ENCODE measurements around the gene ZNF30. TPM values are rescaled to one million over a fixed set of nuclear protein-coding genes. Genes with fewer than 3 reads are reported as not detected.

The ZNF30 gene
- total RNA-seq, 1 experiment from 2014 or later, result 5.2 TPM

DNA sequence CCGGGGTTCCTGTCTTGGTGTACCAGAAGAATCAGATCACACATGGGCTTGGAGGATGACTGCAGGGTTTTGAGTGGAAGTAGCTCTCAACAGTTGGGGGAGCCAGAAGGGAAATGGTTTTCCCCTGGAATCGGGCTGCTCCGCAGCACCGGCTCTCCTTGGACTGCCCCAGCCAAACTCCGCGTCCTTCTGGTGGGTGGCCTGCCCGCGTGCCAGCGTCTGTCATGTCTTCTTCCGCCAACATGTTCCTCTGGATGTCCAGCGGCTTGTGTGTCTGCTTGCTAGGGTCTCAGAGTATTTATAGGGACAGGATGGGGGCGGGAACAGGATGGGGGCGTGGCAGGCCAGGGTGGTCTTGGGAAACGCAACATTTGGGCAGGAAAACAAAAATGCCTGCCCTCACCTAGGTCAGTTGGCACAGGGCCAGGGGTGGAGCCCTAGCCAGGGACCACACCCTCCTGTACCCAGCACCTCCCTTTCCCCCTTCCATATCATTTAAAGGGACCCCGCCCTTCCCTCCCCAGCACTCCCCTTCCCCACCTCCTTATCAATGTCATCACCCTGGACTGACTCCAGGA is 1.3 kb upstream of the ZNF30 start:
- H3K4me3 ChIP-seq (ENCODE audit: low read depth, low read length, poor library complexity, severe bottlenecking), result no peak overlapping the region
- intact Hi-C loops (cut with micrococcal nuclease; ENCODE audit: unreplicated experiment), result no loop called here
- H3K4me1 ChIP-seq (ENCODE audit: insufficient read depth, low read length, poor library complexity, severe bottlenecking), result no peaks in the 10 kb centered on the region
- TF ChIP-seq, protein P1, sequence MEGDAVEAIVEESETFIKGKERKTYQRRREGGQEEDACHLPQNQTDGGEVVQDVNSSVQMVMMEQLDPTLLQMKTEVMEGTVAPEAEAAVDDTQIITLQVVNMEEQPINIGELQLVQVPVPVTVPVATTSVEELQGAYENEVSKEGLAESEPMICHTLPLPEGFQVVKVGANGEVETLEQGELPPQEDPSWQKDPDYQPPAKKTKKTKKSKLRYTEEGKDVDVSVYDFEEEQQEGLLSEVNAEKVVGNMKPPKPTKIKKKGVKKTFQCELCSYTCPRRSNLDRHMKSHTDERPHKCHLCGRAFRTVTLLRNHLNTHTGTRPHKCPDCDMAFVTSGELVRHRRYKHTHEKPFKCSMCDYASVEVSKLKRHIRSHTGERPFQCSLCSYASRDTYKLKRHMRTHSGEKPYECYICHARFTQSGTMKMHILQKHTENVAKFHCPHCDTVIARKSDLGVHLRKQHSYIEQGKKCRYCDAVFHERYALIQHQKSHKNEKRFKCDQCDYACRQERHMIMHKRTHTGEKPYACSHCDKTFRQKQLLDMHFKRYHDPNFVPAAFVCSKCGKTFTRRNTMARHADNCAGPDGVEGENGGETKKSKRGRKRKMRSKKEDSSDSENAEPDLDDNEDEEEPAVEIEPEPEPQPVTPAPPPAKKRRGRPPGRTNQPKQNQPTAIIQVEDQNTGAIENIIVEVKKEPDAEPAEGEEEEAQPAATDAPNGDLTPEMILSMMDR (conservative IDR thresholded peaks at IDR 0.05; ENCODE audit: low read depth, low read length), result no peak
- no peak for TF ChIP-seq EZH2 (IDR thresholded peaks at IDR 0.05; ENCODE audit: borderline replicate concordance, low read depth, low read length, poor library complexity, severe bottlenecking)
- ChIA-PET POLR2A (ENCODE audit: low non-redundant PET) (no interaction called here), CTCF (no interaction called here)
- H3K27ac ChIP-seq (ENCODE audit: low read depth, low read length, poor library complexity, severe bottlenecking), result no peak overlapping the region
- H3K27me3 ChIP-seq (replicated peaks; ENCODE audit: insufficient read depth, low read depth, low read length, poor library complexity), result no peaks in the 10 kb centered on the region
- BruUV-seq (replicated peaks), result no TSS peak
- H3K36me3 ChIP-seq (ENCODE audit: insufficient read depth, low read length, poor library complexity, severe bottlenecking), result no peaks in the 10 kb centered on the region
- DNase-seq (ENCODE audit: low spot score), result no peak
- no peaks in the 10 kb centered on the region for H3K9me3 ChIP-seq (ENCODE audit: low read depth, low read length, poor library complexity, severe bottlenecking)

DNA sequence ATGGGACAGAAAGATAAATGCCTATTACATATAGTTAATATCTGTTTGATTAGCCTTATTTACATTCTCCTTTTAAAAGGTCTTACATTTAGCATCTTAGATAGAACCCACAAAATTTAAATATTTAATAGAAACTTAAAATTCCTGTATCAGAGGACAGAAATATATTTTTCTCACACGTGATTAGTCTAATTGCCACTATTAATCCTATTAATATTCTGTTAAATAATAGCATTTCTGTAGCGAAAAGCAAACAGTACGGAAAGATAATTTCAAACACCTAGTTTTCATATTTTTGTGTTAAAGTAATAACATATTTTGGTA is 380 bp upstream of the ZNF30 start:
- POLR2A ChIA-PET (ENCODE audit: low non-redundant PET), result no interaction called here
- TF ChIP-seq EZH2 (IDR thresholded peaks at IDR 0.05; ENCODE audit: borderline replicate concordance, low read depth, low read length, poor library complexity, severe bottlenecking), result no peak
- TF ChIP-seq, protein P1 (conservative IDR thresholded peaks at IDR 0.05; ENCODE audit: low read depth, low read length), result no peak
- no TSS peak for BruUV-seq (replicated peaks)
- Histone ChIP-seq H3K9me3 (ENCODE audit: low read depth, low read length, poor library complexity, severe bottlenecking) (no peaks in the 10 kb centered on the region), H3K4me3 (ENCODE audit: low read depth, low read length, poor library complexity, severe bottlenecking) (peak overlapping the region; percentile 66), H3K4me1 (ENCODE audit: insufficient read depth, low read length, poor library complexity, severe bottlenecking) (no peaks in the 10 kb centered on the region), H3K36me3 (ENCODE audit: insufficient read depth, low read length, poor library complexity, severe bottlenecking) (no peaks in the 10 kb centered on the region), H3K27ac (ENCODE audit: low read depth, low read length, poor library complexity, severe bottlenecking) (no peak overlapping the region), H3K27me3 (replicated peaks; ENCODE audit: insufficient read depth, low read depth, low read length, poor library complexity) (no peaks in the 10 kb centered on the region)
- no peak for DNase-seq (ENCODE audit: low spot score)
- intact Hi-C loops (cut with micrococcal nuclease; ENCODE audit: unreplicated experiment), result no loop called here
- CTCF ChIA-PET, result no interaction called here

DNA sequence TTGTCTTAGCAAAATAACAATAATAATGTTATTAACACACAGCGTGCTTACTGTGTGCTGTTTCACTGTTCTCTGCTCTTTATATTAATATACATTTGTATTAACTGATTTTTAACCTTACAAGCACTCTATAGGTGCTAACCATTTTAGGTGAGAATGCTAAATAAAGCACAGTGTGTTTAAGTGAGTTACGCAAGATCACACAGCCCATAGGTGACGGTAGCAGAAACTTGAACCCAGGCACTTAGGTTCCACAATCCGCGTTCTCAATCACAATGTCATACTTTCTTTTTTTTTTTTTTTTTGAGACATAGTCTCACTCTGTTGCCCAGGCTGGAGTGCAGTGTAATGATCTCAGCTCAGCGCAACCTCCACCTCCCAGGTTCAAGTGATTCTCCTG is 5.8 kb downstream of the ZNF30 start:
- Histone ChIP-seq H3K27ac (ENCODE audit: low read depth, low read length, poor library complexity, severe bottlenecking) (no peak overlapping the region), H3K36me3 (ENCODE audit: insufficient read depth, low read length, poor library complexity, severe bottlenecking) (peaks cover 2% of the 10 kb centered on the region), H3K9me3 (ENCODE audit: low read depth, low read length, poor library complexity, severe bottlenecking) (no peaks in the 10 kb centered on the region), H3K27me3 (replicated peaks; ENCODE audit: insufficient read depth, low read depth, low read length, poor library complexity) (no peaks in the 10 kb centered on the region), H3K4me1 (ENCODE audit: insufficient read depth, low read length, poor library complexity, severe bottlenecking) (no peaks in the 10 kb centered on the region), H3K4me3 (ENCODE audit: low read depth, low read length, poor library complexity, severe bottlenecking) (no peak overlapping the region)
- no TSS peak for BruUV-seq (replicated peaks)
- intact Hi-C loops (cut with micrococcal nuclease; ENCODE audit: unreplicated experiment), result no loop called here
- TF ChIP-seq, protein P1 (conservative IDR thresholded peaks at IDR 0.05; ENCODE audit: low read depth, low read length), result no peak
- no peak for TF ChIP-seq EZH2 (IDR thresholded peaks at IDR 0.05; ENCODE audit: borderline replicate concordance, low read depth, low read length, poor library complexity, severe bottlenecking)
- DNase-seq (ENCODE audit: low spot score), result no peak
- POLR2A ChIA-PET (ENCODE audit: low non-redundant PET), result no interaction called here
- CTCF ChIA-PET, result interaction anchor here (0.7 kb wide), 1 partner anchor 702 kb away, joined by 6 read pairs; no protein-coding TSS in a partner anchor
